HG02840 (cell line): ENCODE data around the gene TMEM266.

Experiments
- ATAC-seq: cut with Tn5 transposase; IDR thresholded peaks from one replicate; pipeline ENCODE4 v1.9.1; 2021; ENCODE audit warnings: mild to moderate bottlenecking, moderate library complexity, moderate number of reproducible peaks; ENCODE audit not compliant: unreplicated experiment, low FRiP score

Gene TMEM266

DNA sequence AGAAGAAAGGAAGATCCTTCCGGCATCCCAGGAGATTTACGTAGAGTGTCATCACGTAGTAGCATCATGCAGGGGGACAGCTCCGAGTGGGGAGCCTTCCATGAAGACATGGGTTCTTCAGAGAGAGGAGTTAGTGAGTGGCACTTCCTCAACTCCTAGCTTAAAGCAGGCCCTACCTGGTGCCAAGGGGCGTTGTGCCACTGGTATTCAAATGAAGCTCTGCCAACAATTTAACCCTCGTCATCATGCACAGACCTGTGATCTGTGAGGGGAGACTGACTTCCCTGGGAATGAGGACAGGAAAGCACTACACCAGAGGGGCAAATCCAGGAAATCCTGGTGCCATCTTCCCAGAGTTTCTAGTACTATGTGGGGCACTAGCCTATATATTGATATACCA is 59.0 kb downstream of the TMEM266 start:
- no peak for ATAC-seq

DNA sequence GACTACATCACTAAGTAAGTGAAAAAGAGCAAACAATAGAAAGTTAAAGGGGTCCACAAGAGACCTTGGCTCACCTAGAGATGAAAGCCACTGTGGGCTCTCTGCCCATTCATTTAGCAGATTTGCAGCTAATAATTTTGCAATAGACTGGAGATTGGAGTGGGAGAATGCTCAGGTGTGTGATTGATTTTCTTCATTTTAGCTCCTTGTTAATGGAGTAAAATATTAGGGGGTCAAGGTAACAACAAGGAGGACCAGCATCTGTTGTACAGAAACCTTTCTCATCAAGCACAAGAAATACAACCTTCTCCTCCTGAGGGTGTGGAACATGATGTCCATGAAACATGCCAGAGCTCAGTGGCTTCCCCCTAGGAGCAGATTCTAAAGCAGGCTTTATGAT is 63.2 kb downstream of the TMEM266 start:
- no peak for ATAC-seq

DNA sequence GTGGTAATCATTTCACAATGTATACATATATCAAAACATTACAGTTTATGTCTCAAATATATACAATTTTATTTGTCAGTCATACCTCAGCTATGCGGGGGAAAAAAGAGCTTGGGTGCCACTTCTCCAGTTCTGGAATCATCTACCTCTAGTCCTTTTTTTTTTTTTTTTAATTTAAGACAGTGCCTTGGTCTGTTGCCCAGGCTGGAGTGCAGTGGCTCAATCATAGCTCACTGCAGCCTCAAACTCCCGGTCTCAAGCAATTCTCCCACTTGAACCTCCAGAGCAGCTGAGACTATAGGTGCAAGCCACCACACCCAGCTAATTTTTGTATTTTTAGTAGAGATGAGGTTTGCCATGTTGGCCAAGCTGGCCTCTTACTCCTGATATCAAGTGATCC is 67.4 kb downstream of the TMEM266 start:
- no peak for ATAC-seq

GRCh38 chr15:76127880-76128279 is 68.1 kb downstream of the TMEM266 start:
- ATAC-seq = no peak

DNA sequence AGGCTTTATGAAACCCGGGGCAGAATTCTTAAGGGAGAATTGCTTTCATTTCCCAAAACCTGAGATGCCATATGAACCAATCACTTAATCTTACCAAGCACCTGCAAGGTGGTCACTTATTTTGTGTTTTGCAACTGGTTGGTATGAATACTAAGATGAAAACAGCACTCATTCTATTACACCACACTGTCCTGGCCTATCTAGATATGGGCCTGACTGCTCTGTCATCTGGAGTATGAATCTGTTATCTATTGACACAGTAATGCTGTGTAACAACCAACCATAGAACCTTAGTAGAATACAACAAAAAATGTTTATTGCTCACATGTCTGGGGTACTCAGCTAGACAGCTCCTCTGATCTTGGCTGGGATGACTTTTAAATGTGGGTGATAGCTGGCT is 74.8 kb downstream of the TMEM266 start:
- no peak for ATAC-seq

GRCh38 chr15:76135516-76135915 is 75.7 kb downstream of the TMEM266 start:
- no peak for ATAC-seq

DNA sequence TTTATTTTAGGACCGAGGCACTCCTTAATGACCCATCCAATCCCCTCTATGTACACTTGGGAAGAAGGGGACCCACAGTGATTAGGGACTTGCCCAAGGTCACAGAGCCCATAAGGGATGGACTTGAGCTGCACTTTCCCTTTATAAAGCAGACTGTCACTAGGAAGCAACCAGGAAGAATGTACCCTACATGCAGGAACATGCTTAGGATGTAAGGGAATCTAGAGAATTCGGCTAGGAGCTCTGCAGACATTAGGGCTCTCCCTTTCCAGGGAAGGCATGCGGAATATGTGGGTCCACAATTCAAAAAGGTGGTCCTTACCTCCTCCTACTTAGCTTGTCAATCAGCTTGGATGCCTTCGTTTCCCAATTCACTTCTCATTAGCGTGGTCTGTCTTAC is 78.7 kb downstream of the TMEM266 start:
- no peak for ATAC-seq

DNA sequence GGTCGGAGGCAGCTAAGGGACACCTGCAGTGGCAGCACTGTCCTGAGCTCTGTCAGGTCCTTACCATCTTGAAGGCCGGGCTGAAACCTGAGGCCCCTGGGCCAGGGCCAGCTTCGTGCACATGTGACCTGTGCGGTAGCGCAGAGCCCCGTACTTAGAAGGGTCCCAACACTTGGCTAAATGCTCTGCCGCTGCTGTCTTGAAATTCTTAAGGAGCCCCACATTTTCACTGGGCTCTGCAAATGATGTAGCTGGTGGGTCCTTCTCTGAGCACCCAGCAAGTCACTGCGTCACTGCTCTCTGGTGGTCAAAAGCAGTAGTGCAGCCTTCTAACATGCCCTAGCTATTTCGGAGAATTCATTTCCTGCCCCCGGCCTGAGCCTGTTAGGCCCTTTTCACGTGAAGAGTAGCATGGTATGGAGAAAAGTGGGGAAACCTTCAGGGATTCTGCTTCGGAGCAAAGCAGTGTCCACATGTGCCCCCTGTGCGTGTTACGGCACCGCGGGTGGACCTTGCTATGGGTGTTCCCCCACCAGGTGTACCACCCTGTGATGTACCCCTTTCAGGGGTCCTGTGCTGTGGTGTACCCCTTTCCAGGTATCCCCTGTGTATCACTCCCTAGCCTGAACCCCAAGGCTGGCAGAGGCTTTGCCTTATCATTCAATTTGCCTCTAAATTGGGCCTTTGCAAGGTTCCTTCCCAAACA is 79.7 kb downstream of the TMEM266 start:
- ATAC-seq = no peak

GRCh38 chr15:76140074-76140464 is 80.3 kb downstream of the TMEM266 start:
- no peak for ATAC-seq

GRCh38 chr15:76146812-76147211 is 87.0 kb downstream of the TMEM266 start:
- ATAC-seq = no peak

DNA sequence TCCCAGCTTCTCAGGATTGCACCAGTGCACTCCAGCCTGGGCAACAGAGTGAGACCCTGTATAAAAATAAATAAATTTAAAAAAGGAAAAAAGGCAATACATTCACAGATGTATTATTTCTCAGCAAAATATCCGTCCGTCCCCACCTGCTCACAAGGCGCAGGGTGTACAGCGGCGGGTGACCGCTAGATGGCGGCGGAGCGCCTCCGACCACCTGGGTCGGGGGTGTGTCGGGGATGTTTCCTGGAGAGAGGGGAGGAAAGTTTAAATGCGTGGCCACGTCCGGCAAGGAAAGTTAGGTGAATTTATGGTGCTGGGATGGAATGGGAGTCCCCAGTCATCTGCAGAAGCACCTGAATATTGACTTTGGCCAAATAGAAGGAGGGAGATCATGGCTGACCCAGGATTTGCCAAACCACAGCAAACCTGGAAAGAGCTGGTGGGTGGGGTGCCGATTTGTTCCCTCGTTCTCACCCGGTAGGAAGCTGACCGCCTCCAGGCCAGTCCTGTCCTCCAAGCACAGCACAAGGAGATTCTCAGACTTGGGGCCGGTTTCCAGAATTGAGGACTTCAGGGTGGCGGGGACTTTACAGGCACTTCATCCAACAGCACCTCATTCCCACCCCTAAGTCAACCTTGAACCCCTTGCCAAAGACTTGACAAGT is 88.3 kb downstream of the TMEM266 start:
- no peak for ATAC-seq

DNA sequence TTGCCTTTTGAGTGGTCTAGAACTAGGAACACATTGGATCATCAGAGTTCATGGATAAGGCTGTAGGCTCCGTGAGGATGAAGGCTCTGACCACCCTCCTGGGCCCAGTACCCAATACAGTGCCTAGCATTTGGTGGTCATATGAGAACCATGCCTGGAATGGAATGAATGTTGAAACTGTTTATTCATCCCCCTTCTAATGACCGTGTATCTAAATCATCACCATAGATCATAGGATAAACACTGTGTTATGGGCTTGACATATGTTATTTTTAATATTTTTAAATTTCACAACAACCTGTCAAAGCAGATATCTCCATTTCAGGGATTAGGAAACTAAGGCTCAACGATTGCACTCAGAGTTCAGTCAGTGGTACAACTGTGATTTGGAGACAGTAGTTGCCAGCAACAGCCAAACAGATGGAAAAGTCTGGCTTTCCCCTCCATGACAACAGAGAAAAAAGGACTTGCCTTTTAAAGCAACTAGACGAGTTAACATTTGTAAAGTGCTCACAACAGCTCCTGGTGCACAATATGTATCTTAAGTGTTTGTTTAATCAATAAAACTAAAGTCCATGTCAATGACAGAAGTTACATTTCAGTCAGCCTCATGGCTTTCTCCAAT is 89.6 kb downstream of the TMEM266 start:
- no peak for ATAC-seq

GRCh38 chr15:76150513-76150912 is 90.7 kb downstream of the TMEM266 start:
- peak; percentile 25 for ATAC-seq

- peak; percentile 82 for ATAC-seq
Measured at GRCh38 chr15:76150971-76151598, 91.3 kb downstream of the TMEM266 start.

- no peak for ATAC-seq
Measured at GRCh38 chr15:76151599-76151974, 91.8 kb downstream of the TMEM266 start.

- no peak for ATAC-seq
Measured at GRCh38 chr15:76152197-76152596, 92.4 kb downstream of the TMEM266 start.

- ATAC-seq = no peak
Measured at GRCh38 chr15:76153241-76154197, 93.7 kb downstream of the TMEM266 start.

GRCh38 chr15:76155731-76156130 is 95.9 kb downstream of the TMEM266 start:
- ATAC-seq = no peak

DNA sequence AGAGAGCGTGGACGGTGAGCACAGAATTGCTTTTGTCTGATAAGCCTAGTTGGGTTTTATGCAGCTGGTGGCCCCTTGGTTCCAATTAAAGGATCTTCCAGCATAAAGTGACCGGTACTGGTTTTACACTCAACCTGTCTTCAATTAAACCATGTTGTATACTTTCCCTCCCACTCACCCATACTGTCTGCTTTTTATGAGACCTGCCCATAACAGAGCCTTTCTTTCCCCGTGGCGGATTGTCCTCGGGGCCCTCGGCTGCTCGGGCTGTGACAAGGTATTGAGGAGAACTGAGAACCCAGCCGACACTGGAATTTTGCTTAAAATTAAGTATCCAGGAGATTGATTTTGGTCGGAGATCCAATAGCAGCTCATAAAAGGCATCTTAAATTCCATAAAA is 98.4 kb downstream of the TMEM266 start:
- no peak for ATAC-seq

DNA sequence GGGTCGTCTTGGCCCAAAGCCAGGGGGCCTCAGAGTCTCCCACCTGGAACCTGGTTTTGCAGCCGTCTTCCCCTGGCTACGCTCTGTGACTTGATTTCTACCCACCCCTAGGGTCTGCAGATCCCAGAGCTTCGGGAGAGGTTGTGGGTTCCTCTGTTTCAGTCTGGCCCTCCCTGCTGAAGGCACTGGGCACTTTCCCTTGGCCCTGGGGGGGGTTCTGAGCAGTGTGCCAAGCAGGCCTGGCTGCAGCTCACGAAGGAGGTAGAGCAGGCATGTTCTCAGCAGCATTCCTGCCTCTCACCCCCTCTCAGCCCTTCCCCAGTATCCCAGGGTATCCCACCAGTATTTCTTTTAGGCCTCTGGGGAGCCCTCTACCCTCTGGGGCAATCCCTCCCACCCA is 99.0 kb downstream of the TMEM266 start:
- no peak for ATAC-seq
